Measurements from ENCODE around the gene SLC12A5.
A peak's percentile ranks its signal among the peaks of the same experiment; 100 is the strongest.

SLC12A5 gene

GRCh38 chr20:46020555-46020954 is 8.5 kb upstream of the SLC12A5 start:
- H3K4me3 ChIP-seq (replicated peaks; ENCODE audit: low read depth, low read length) = no peak overlapping the region

GRCh38 chr20:46021361-46022359 is 7.4 kb upstream of the SLC12A5 start:
- H3K4me3 ChIP-seq (replicated peaks; ENCODE audit: low read depth, low read length) = peak overlapping the region; percentile 30
- no peak for TF ChIP-seq CTCF (IDR thresholded peaks at IDR 0.05; ENCODE audit: low read depth, low read length, missing control alignments)
- no peak for DNase-seq (ENCODE audit: extremely low read depth, low read depth)

More at GRCh38 chr20:46020555-46020954, 8.5 kb upstream of the SLC12A5 start:
- no peak for DNase-seq (ENCODE audit: extremely low read depth, low read depth)
- TF ChIP-seq CTCF (IDR thresholded peaks at IDR 0.05; ENCODE audit: low read depth, low read length, missing control alignments) = no peak

- no peak for DNase-seq (ENCODE audit: extremely low read depth, low read depth)
Observed at GRCh38 chr20:46022411-46023147, 6.4 kb upstream of the SLC12A5 start.

GRCh38 chr20:46023148-46023484 is 5.9 kb upstream of the SLC12A5 start:
- H3K4me3 ChIP-seq (replicated peaks; ENCODE audit: low read depth, low read length) = no peak overlapping the region
- DNase-seq (ENCODE audit: extremely low read depth, low read depth) = no peak
- no peak for TF ChIP-seq CTCF (IDR thresholded peaks at IDR 0.05; ENCODE audit: low read depth, low read length, missing control alignments)

More at GRCh38 chr20:46022411-46023147, 6.4 kb upstream of the SLC12A5 start:
- TF ChIP-seq CTCF (IDR thresholded peaks at IDR 0.05; ENCODE audit: low read depth, low read length, missing control alignments) = peak; percentile 78
- H3K4me3 ChIP-seq (replicated peaks; ENCODE audit: low read depth, low read length) = no peak overlapping the region

GRCh38 chr20:46023999-46024398 is 5.0 kb upstream of the SLC12A5 start:
- no peak for DNase-seq (ENCODE audit: extremely low read depth, low read depth)
- no peak overlapping the region for H3K4me3 ChIP-seq (replicated peaks; ENCODE audit: low read depth, low read length)
- TF ChIP-seq CTCF (IDR thresholded peaks at IDR 0.05; ENCODE audit: low read depth, low read length, missing control alignments) = no peak

- no peak for TF ChIP-seq CTCF (IDR thresholded peaks at IDR 0.05; ENCODE audit: low read depth, low read length, missing control alignments)
- no peak for DNase-seq (ENCODE audit: extremely low read depth, low read depth)
- H3K4me3 ChIP-seq (replicated peaks; ENCODE audit: low read depth, low read length) = no peak overlapping the region
Observed at GRCh38 chr20:46025376-46025783, 3.6 kb upstream of the SLC12A5 start.

Data from HFF-Myc (cell line).